GM12875 (cell line): ENCODE measurements around the gene EDAR.

ENCODE experiments used
- H3K4me3 ChIP-seq: one replicate; pipeline ENCODE4 v1.5.1; 2011; ENCODE audit warnings: low read depth, low read length, control low read depth
- TF ChIP-seq, protein P1 (sequence below): IDR thresholded peaks from 2 replicates; pipeline ENCODE4 v1.5.1; 2011; ENCODE audit warnings: low read depth, mild to moderate bottlenecking, control low read depth, inconsistent platforms, low read length, moderate library complexity, borderline replicate concordance; ENCODE audit not compliant: insufficient read depth

Gene EDAR

DNA sequence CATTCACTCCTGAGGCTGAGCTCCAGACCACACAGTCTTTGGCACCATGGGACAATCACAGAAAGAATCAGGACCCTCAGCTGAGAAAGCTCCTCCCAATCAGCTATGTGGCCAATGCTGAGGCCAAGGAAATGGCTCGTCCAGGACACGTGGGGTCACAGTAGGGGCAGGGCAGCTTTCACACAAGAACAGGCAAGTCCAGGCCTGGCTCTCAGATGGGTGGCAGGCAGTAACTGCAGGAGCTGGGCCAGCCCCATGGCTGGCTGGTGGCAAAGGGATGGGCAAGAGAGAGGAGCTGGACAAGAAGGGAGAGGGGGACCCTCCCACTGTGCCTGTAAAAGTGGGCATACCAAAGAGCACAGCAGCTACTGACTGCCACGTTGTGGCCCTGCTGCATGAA, 12.2 kb upstream of the EDAR start:
- no peak overlapping the region for H3K4me3 ChIP-seq
- TF ChIP-seq, protein P1, sequence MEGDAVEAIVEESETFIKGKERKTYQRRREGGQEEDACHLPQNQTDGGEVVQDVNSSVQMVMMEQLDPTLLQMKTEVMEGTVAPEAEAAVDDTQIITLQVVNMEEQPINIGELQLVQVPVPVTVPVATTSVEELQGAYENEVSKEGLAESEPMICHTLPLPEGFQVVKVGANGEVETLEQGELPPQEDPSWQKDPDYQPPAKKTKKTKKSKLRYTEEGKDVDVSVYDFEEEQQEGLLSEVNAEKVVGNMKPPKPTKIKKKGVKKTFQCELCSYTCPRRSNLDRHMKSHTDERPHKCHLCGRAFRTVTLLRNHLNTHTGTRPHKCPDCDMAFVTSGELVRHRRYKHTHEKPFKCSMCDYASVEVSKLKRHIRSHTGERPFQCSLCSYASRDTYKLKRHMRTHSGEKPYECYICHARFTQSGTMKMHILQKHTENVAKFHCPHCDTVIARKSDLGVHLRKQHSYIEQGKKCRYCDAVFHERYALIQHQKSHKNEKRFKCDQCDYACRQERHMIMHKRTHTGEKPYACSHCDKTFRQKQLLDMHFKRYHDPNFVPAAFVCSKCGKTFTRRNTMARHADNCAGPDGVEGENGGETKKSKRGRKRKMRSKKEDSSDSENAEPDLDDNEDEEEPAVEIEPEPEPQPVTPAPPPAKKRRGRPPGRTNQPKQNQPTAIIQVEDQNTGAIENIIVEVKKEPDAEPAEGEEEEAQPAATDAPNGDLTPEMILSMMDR: no peak

DNA sequence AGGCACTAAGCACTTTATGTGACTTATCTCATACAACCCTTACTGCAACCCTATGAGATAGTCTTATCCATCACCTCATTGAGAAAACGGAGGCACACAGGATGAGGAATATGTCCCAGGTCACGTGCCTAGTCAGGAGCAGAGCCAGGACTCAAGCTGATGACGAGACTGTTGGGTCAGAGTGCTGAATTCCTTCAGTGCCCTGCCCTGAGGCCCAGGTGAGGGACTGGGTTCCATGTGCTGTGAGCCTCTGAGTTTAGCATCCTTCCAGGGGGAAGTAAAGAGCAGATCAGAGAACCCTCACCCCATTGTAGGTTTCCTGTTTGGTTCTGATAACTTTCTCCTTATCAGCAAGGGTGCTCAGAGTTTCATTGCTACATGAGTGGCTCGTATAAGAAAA, 11.7 kb upstream of the EDAR start:
- TF ChIP-seq, protein P1: no peak
- no peak overlapping the region for H3K4me3 ChIP-seq

DNA sequence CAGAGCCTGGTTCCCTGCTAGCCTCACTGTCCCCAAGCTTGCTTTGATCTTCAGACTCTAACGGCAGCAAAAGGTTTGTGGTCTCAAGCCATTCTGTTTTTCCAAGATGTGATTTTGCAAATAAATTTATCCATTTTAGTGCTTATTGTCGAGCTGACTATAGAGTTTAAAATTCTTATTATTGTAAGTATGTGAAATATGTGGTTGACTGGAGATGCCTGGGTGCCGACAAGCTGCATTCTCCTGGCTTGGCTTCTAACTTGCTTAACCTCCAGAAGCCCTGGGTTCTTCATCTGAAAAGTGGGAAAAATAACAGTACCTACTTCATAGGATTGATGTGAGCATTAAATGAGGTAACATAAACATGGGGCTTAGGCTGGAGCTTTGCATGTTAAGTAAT, 9.9 kb upstream of the EDAR start:
- TF ChIP-seq, protein P1: no peak
- H3K4me3 ChIP-seq: no peak overlapping the region

DNA sequence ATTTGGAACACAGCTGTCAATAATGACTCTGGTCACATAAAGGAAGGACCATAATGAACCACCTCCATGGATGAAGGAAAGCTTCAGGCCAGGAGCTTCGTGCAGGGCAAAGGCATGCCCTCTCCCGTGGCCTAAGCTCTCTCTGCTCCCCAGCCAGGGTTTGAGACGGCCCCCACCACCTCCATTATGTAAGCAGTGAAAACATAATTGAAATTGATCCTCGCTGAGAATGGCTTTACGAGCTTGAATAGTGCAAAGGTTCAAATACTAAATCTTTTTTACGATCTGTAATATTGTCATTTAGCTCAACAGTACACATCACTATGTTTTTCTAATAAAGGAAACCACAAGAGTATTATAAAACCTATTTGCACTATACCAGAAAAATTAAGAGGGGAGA, 5.2 kb upstream of the EDAR start:
- TF ChIP-seq, protein P1: no peak

DNA sequence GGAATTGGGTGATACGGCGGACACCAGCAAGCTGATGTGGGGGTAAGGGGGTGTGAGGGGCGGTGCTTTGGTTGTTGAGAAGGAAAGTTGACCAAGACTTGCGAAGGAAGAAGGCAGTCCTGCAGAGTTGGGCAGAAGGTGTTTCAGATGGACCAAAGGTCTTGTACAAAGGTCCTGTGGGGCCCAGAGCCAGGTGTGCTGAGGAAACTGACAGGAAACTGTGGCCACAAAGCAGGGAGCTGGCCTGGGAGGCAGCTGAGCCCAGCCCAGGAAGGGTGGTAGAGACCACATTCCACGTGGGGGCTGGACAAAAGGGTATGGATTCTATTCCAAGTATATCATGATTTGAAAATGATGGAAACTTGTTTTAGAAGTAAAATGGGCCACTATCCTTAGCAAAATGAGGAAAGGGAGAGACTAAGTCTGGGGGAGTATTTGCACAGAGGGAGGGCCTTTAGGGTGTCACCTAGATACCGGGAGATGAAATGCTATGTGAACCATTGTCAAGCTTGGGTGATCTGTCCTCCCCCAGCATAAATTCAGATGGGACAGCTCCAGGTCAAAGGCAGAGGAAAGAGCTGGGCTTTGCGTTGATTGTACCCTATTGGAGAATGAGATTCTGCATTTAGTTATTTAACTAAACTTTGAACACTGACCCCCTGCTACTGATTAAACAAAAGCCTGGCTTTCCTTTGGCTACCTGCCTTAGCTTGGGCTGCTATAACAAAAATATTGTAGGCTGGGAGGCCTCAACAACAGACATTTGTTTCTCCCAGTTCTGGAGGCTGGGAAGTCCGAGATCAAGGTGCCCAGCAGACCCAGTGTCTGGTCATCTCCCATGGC, 4.3 kb upstream of the EDAR start:
- TF ChIP-seq, protein P1: no peak
- H3K4me3 ChIP-seq: no peak overlapping the region

More for the DNA sequence above, 5.2 kb upstream of the EDAR start:
- H3K4me3 ChIP-seq: no peak overlapping the region

DNA sequence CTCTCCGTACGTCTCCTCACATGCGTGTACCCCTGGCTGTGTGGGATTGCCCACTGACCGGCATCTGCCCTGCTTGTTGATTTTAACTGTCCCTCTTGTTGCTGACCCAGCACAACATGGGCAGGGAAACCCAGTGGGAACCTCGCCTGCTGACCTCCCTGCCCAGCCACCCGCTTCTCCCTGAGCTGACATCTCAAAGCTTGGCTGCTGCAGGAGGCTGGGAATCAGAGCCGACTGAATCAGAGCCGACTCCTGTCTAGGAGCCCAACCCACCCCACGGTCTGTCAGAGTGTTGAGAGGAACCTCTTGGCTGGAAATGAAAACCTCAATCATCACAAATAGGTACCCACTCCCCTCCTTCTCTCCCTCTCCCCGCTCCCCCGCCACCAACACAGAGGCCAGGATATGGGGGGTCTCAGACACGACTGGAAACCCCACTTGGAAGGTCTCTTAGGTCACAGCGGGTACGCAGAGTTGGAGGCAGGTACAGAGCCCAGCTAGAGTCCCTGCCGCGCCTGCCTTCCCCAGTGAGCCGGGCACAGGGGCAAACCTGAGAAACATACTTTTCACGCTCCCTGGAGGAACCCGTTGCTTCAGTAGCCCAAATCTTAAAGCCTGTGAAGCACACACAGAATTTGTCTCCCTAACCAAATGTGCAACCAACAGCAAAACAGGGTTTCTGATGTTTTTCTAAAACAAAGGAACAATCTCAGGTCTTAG, 784 bp downstream of the EDAR start:
- TF ChIP-seq, protein P1: no peak
- no peak overlapping the region for H3K4me3 ChIP-seq

DNA sequence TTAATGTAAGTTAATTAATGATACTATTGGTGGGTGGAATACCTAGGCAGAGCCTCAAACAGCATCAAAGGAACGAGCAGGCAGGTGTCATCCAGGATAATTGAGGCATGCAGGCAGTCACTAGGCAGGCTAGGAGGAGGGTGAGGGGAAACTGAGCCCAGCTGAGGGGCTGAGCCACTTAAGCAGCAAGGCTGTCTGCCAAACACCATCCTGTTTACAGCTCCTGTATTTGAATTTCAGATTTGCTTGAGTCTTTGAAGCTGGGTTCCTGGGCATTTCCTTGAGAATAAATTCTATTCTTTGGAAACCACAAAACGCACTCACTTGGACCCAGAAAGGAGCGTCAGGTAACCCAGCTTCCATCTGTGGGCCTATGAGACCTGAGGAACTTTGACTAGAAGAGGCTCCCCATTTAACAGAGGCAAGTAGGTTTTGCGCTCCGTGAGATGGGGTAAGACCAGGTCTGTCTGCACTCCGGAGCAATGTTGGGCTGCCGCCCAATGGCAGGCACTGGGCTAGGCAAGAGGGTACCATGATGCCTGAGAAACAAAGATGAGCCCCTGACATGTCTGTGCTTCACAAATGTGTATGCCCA, 2.0 kb downstream of the EDAR start:
- TF ChIP-seq, protein P1: no peak
- H3K4me3 ChIP-seq: no peak overlapping the region
